ENCODE data around the gene FTH1. TPM values are rescaled to one million over a fixed set of nuclear protein-coding genes. Genes with fewer than 3 reads are reported as not detected.

FTH1 gene
- total and polyA plus RNA-seq, 5 donors = 2,632 to 3,447 (median 3,090) TPM

- Histone ChIP-seq H3K4me1 (ENCODE audit: control insufficient read depth, insufficient read depth, low read length) (peaks cover 5% of the 10 kb centered on the region), H3K27ac (ENCODE audit: low read length) (no peak overlapping the region), H3K9me3 (ENCODE audit: control insufficient read depth, low read length) (no peaks in the 10 kb centered on the region), H3K4me3 (ENCODE audit: low read length) (no peak overlapping the region), H3K27me3 (ENCODE audit: control insufficient read depth, insufficient read depth) (no peaks in the 10 kb centered on the region)
- DNase-seq = no peak
- no peak for ATAC-seq
- 94% methylated on average over 5 of the region's 5 CpGs for WGBS
- intact Hi-C loops (cut with DNase I) = loop anchor here (1.0 to 10.0 kb wide), 6 partner anchors 48 to 150 kb away; no protein-coding TSS in a partner anchor
Observed at GRCh38 chr11:61946894-61947293, 20.5 kb downstream of the FTH1 start.

GRCh38 chr11:61945191-61945590, 22.2 kb downstream of the FTH1 start:
- no peak overlapping the region for H3K27ac ChIP-seq (ENCODE audit: low read length)
- 92% methylated on average over 13 of the region's 13 CpGs for WGBS
- ATAC-seq (no peak), DNase-seq (no peak)
- intact Hi-C loops (cut with DNase I) = loop anchor here in 3 of 4 donors (5.0 to 10.0 kb wide), 4 partner anchors 48 to 148 kb away; no protein-coding TSS in a partner anchor
- H3K27me3 ChIP-seq (ENCODE audit: control insufficient read depth, insufficient read depth) = no peaks in the 10 kb centered on the region
- H3K4me3 ChIP-seq (ENCODE audit: low read length) = no peak overlapping the region
- no peaks in the 10 kb centered on the region for H3K9me3 ChIP-seq (ENCODE audit: control insufficient read depth, low read length)
- H3K4me1 ChIP-seq (ENCODE audit: control insufficient read depth, insufficient read depth, low read length) = peaks cover 5% of the 10 kb centered on the region

DNA sequence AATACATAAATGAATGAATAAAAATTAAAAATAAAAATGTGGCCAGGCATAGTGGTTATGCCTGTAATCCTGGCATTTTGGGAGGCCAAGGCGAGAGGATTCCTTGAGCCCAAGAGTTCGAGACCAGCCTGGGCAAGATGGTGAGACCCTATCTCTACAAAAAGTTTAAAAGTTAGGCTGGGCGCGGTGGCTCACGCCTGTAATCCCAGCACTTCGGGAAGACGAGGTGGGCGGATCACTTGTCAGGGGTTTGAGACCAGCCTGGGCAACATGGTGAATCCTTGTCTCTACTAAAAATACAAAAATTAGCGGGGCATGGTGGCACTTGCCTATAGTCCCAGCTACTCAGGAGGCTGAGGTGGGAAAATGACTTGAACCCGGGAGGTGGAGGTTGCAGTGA, 27.0 kb downstream of the FTH1 start:
- no peak overlapping the region for H3K27ac ChIP-seq (ENCODE audit: low read length)
- intact Hi-C loops (cut with DNase I) = loop anchor here in 1 of 4 donors (10.0 kb wide), 1 partner anchor 134 kb away; no protein-coding TSS in a partner anchor
- no peak for ATAC-seq
- no peaks in the 10 kb centered on the region for H3K4me1 ChIP-seq (ENCODE audit: control insufficient read depth, insufficient read depth, low read length)
- no peak for DNase-seq
- 93% methylated on average over 10 of the region's 10 CpGs for WGBS
- no peaks in the 10 kb centered on the region for H3K9me3 ChIP-seq (ENCODE audit: control insufficient read depth, low read length)
- no peaks in the 10 kb centered on the region for H3K27me3 ChIP-seq (ENCODE audit: control insufficient read depth, insufficient read depth)
- H3K4me3 ChIP-seq (ENCODE audit: low read length) = no peak overlapping the region

DNA sequence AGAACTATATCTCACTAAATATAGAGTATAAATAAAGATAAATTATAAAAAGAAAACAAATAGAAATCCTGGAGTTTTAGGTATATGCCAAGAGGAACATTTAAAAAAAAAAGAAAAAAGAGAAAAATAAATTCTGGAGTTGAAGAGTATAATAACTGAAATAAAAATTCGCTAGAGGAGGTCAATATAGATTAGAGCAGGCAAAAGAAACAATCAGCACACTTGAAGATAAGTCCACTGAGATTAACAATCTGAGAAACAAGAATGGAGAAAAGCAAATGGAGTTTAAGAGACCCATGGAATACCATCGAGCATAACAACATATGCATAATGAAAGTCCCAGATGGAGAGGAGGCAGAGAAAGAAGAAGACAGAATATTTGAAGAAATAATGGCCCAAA, 31.6 kb downstream of the FTH1 start:
- H3K27me3 ChIP-seq (ENCODE audit: control insufficient read depth, insufficient read depth) = no peaks in the 10 kb centered on the region
- no peak overlapping the region for H3K27ac ChIP-seq (ENCODE audit: low read length)
- ATAC-seq (no peak), DNase-seq (no peak)
- H3K4me3 ChIP-seq (ENCODE audit: low read length) = no peak overlapping the region
- 81% methylated on average over 2 of the region's 2 CpGs for WGBS
- intact Hi-C loops (cut with DNase I) = no loop called here
- H3K4me1 ChIP-seq (ENCODE audit: control insufficient read depth, insufficient read depth, low read length) = no peaks in the 10 kb centered on the region
- H3K9me3 ChIP-seq (ENCODE audit: control insufficient read depth, low read length) = no peaks in the 10 kb centered on the region

DNA sequence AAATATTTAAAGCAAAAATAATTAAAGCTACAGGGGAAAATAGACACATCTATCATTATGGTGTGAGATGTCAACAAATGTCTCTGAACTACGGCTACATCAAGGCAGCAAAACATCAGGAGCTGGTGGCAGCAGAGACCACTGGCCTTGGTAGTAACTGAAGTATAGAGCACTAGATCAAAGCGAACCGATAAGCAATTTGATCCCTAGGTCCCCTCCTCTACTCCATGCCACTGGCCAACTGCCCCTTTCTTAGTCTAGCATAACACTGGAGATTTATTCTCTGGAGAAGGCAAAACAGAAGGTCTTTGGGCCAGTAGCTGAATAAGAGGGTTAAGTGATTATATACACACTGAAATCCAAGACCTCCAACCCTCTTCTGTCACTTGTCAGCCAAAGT, 36.5 kb downstream of the FTH1 start:
- Histone ChIP-seq H3K4me1 (ENCODE audit: control insufficient read depth, insufficient read depth, low read length) (no peaks in the 10 kb centered on the region), H3K27ac (ENCODE audit: low read length) (no peak overlapping the region), H3K9me3 (ENCODE audit: control insufficient read depth, low read length) (no peaks in the 10 kb centered on the region), H3K4me3 (ENCODE audit: low read length) (no peak overlapping the region), H3K27me3 (ENCODE audit: control insufficient read depth, insufficient read depth) (no peaks in the 10 kb centered on the region)
- intact Hi-C loops (cut with DNase I) = no loop called here
- no peak for ATAC-seq
- DNase-seq = no peak
- 90% methylated on average over 3 of the region's 3 CpGs for WGBS

DNA sequence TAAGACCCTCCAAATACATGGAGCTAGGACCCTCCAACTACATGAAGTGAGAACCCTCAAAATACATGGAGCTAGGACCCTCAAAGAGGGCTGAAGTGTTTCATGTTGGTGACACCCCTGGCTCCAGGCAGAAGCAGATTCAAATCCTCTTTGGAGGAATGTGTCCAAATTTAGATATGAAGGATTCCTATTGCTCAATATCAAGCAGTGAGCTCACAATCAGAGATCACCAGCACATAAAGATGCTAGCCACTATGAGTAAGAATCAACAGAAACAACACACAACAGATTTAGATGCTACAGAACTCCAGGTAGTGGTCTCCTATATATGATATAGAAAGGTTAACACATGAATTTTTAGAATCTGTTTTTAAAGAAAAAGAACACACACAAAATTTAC, 38.8 kb downstream of the FTH1 start:
- Histone ChIP-seq H3K27me3 (ENCODE audit: control insufficient read depth, insufficient read depth) (no peaks in the 10 kb centered on the region), H3K27ac (ENCODE audit: low read length) (no peak overlapping the region), H3K9me3 (ENCODE audit: control insufficient read depth, low read length) (no peaks in the 10 kb centered on the region), H3K4me3 (ENCODE audit: low read length) (no peak overlapping the region), H3K4me1 (ENCODE audit: control insufficient read depth, insufficient read depth, low read length) (no peaks in the 10 kb centered on the region)
- intact Hi-C loops (cut with DNase I) = no loop called here
- ATAC-seq (no peak), DNase-seq (no peak)

DNA sequence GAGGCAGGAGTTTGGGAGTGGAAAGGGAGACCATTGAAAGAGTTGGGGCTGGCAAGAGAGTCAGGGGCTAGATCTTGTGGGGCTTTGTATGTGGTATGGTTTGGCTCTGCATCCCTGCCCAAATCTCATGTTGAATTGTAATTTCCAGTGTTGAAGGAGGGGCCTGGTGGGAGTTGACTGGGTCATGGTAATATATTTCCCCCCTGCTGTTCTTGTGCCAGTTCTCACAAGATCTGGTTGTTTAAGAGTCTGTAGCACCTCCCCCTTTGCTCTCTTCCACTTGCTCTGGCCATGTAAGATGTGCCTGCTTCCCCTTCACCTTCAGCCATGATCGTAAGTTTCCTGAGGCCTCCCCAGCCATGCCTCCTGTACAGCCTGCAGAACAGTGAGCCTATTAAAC, 39.9 kb downstream of the FTH1 start:
- ATAC-seq = no peak
- no peak for DNase-seq
- WGBS = 93% methylated on average over 1 of the region's 1 CpG

GRCh38 chr11:61926235-61926634, 41.2 kb downstream of the FTH1 start:
- Histone ChIP-seq H3K4me3 (ENCODE audit: low read length) (no peak overlapping the region), H3K4me1 (ENCODE audit: control insufficient read depth, insufficient read depth, low read length) (peaks cover 7% of the 10 kb centered on the region), H3K27me3 (ENCODE audit: control insufficient read depth, insufficient read depth) (no peaks in the 10 kb centered on the region), H3K27ac (ENCODE audit: low read length) (no peak overlapping the region), H3K9me3 (ENCODE audit: control insufficient read depth, low read length) (no peaks in the 10 kb centered on the region)
- no peak for DNase-seq
- intact Hi-C loops (cut with DNase I) = no loop called here
- ATAC-seq = no peak
- WGBS = 90% methylated on average over 3 of the region's 3 CpGs

More for the DNA sequence above, 39.9 kb downstream of the FTH1 start:
- Histone ChIP-seq H3K27me3 (ENCODE audit: control insufficient read depth, insufficient read depth) (no peaks in the 10 kb centered on the region), H3K4me1 (ENCODE audit: control insufficient read depth, insufficient read depth, low read length) (peaks cover 7% of the 10 kb centered on the region), H3K27ac (ENCODE audit: low read length) (no peak overlapping the region), H3K4me3 (ENCODE audit: low read length) (no peak overlapping the region), H3K9me3 (ENCODE audit: control insufficient read depth, low read length) (no peaks in the 10 kb centered on the region)
- intact Hi-C loops (cut with DNase I) = no loop called here

DNA sequence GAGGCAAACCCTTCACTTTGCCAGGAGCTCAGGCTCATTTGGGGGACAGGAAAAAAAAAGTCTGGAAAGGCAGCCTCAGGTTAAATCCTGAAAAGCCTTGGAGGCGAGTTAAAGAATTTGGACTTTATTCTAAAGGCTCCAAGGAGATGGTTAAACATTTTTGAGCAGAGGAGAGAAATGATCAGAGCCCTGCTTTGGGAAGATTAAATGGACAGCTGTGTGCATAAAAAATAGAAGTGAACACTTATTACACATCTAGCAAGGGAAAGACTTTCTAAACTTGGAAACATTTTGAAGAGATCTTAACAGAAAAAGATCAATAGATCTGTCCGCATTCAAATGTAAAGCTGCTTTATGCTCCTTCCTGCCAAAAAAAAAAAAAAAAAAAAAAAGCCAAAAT, 41.7 kb downstream of the FTH1 start:
- DNase-seq (no peak), ATAC-seq (no peak)
- Histone ChIP-seq H3K27me3 (ENCODE audit: control insufficient read depth, insufficient read depth) (no peaks in the 10 kb centered on the region), H3K9me3 (ENCODE audit: control insufficient read depth, low read length) (no peaks in the 10 kb centered on the region), H3K27ac (ENCODE audit: low read length) (no peak overlapping the region), H3K4me1 (ENCODE audit: control insufficient read depth, insufficient read depth, low read length) (peaks cover 7% of the 10 kb centered on the region), H3K4me3 (ENCODE audit: low read length) (no peak overlapping the region)
- intact Hi-C loops (cut with DNase I) = no loop called here
- 90% methylated on average over 2 of the region's 2 CpGs for WGBS

- no peaks in the 10 kb centered on the region for H3K9me3 ChIP-seq (ENCODE audit: control insufficient read depth, low read length)
- 43% methylated on average over 6 of the region's 6 CpGs for WGBS
- H3K4me1 ChIP-seq (ENCODE audit: control insufficient read depth, insufficient read depth, low read length) = peaks cover 10% of the 10 kb centered on the region
- ATAC-seq (no peak), DNase-seq (no peak)
- intact Hi-C loops (cut with DNase I) = no loop called here
- no peak overlapping the region for H3K4me3 ChIP-seq (ENCODE audit: low read length)
- no peaks in the 10 kb centered on the region for H3K27me3 ChIP-seq (ENCODE audit: control insufficient read depth, insufficient read depth)
- H3K27ac ChIP-seq (ENCODE audit: low read length) = peak overlapping the region; percentile 86
Observed at GRCh38 chr11:61924064-61924455, 43.4 kb downstream of the FTH1 start.

DNA sequence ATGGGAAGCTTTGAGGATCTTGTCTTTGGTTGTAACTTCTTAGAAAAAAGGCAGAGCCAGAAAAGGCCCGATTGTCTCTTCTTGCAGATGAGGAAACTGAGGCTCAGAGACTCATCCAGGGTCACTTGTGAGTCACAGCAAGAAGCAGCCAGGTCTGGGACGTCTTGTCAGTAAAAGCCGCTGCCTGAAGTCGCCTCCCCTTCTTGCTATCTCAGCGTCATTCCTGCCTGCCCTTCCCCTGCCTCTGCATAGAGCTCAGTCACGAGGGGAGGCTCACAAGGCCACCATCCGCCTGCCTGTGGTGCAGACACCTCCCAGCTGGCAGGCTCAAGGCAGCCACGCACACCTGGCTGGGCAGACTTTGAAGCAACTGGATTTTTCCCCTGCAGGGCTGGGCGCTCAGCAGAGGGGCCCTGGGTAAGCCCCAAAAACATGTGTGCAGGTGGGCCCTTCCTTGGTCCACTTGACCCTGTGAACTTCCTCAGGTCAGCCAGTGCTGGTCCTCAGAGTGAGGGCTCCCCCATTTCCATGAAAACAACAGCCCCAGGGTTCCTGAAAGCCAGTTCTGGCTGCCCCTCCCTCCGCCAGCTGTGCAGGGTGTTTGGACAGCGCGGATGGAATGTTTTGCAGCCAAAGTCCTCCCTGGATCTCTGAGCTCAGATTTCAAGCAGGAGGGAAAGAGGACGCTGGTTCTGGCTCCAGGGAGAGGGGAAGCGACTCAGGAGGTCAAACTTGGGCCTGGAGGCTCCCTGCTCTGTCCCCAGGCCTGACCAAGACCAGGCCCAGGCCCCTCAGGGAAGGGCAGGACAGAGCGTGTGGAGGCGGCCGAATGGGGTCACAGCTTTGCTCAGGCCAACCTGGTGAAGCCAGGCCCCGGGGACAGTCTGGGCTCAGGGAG, 44.0 kb downstream of the FTH1 start:
- intact Hi-C loops (cut with DNase I) = no loop called here
- no peak overlapping the region for H3K4me3 ChIP-seq (ENCODE audit: low read length)
- DNase-seq = peak; percentile 72 to 92 (median 89)
- peak overlapping the region; percentile 86 for H3K27ac ChIP-seq (ENCODE audit: low read length)
- H3K27me3 ChIP-seq (ENCODE audit: control insufficient read depth, insufficient read depth) = no peaks in the 10 kb centered on the region
- peak; percentile 80 to 81 for ATAC-seq
- whole genome bisulfite sequencing = 29% methylated on average over 18 of the region's 18 CpGs
- no peaks in the 10 kb centered on the region for H3K9me3 ChIP-seq (ENCODE audit: control insufficient read depth, low read length)
- H3K4me1 ChIP-seq (ENCODE audit: control insufficient read depth, insufficient read depth, low read length) = peaks cover 10% of the 10 kb centered on the region

Measured in right cardiac atrium (tissue), 5 donors.